Natural killer cell (primary cell): ENCODE measurements around the gene SLC25A38. TPM values are rescaled to one million over a fixed set of nuclear protein-coding genes. Genes with fewer than 3 reads are reported as not detected.

Experiments used
- ATAC-seq, 3 donors: fragments of 150-1000 bp in 2 of 3; fragments of 200-7000 bp in 1 of 3; cut with Tn5 transposase; 1 replicate in 1 of 3; 2 replicates in 2 of 3; pipeline ENCODE4 v1.10.0; 2021; ENCODE audit warnings: mild to moderate bottlenecking in 2 of 3, moderate library complexity in 2 of 3
- DNase-seq, 2 donors: peaks; one replicate each; pipeline versions ENCODE4 v3.0.0 to v3.0.0-alpha.2; 2013 to 2021; ENCODE audit warnings: mixed read lengths in 1 of 2
- H3K27ac ChIP-seq: one replicate; pipeline ENCODE4 v1.5.1; 2013; ENCODE audit warnings: mild to moderate bottlenecking, low read length
- H3K27me3 ChIP-seq: one replicate; pipeline ENCODE4 v1.6.1; 2013; ENCODE audit warnings: low read length; ENCODE audit not compliant: control insufficient read depth, insufficient read depth
- H3K36me3 ChIP-seq: one replicate; pipeline ENCODE4 v1.6.1; 2013; ENCODE audit warnings: low read length; ENCODE audit not compliant: control insufficient read depth, insufficient read depth
- H3K4me1 ChIP-seq: one replicate; pipeline ENCODE4 v1.6.1; 2013; ENCODE audit warnings: low read length; ENCODE audit not compliant: control insufficient read depth, insufficient read depth
- H3K4me3 ChIP-seq: one replicate; pipeline ENCODE4 v1.5.1; 2013; ENCODE audit warnings: low read length
- H3K9me3 ChIP-seq: one replicate; pipeline ENCODE4 v1.6.1; 2013; ENCODE audit warnings: low read length; ENCODE audit not compliant: control insufficient read depth, insufficient read depth
- H3K27ac Mint-ChIP-seq, 2 donors: one replicate each; pipeline ENCODE4 v1.8.0; 2022; ENCODE audit warnings: mild to moderate bottlenecking in 2 of 2, mixed read lengths in 2 of 2, moderate library complexity in 1 of 2
- H3K27me3 Mint-ChIP-seq, 2 donors: one replicate each; pipeline ENCODE4 v1.8.0; 2022; ENCODE audit warnings: low read depth in 2 of 2, mixed read lengths in 2 of 2
- H3K36me3 Mint-ChIP-seq: one replicate; pipeline ENCODE4 v1.8.0; 2022; ENCODE audit warnings: mixed read lengths
- H3K4me1 Mint-ChIP-seq, 2 donors: one replicate each; pipeline ENCODE4 v1.8.0; 2022; ENCODE audit warnings: mixed read lengths in 2 of 2
- H3K4me3 Mint-ChIP-seq: one replicate; pipeline ENCODE4 v1.8.0; 2022; ENCODE audit warnings: mild to moderate bottlenecking, moderate library complexity, mixed read lengths
- H3K9me3 Mint-ChIP-seq, 2 donors: one replicate each; pipeline ENCODE4 v1.8.0; 2022; ENCODE audit warnings: mixed read lengths in 2 of 2
- CTCF ChIP-seq: fragments of 200-600 bp; IDR thresholded peaks from one replicate; pipeline ENCODE4 v1.8.0; 2022; ENCODE audit warnings: antibody characterized with exemption
- WGBS: methylation state at CpG from one replicate; pipeline ENCODE4 v1.1.7; 2013; ENCODE audit warnings: missing lambda C conversion rate; ENCODE audit not compliant: insufficient coverage; 5-methylcytosine and 5-hydroxymethylcytosine counted together
- intact Hi-C: fragments of 100-400 bp; cut with micrococcal nuclease; formaldehyde crosslinking; loops from one replicate; pipeline ENCODE4 v1.14.2; 2022
- total RNA-seq, 4 donors: library from RNA; stranded (reverse); fragments of 120-200 nt in 1 of 4; gene quantifications; one replicate each; pipeline versions ENCODE4 v1.2.3 to v1.2.4, GENCODE V29; 2013 to 2022

The SLC25A38 gene
- total RNA-seq, 3 donors from 2014 or later (not counting 1 experiment from before 2014, with no cell fraction given), result 40.0 to 44.7 (median 41.7) TPM

GRCh38 chr3:39405687-39406367 lies 22.7 kb downstream of the SLC25A38 start:
- H3K36me3 ChIP-seq, result peaks cover 35% of the 10 kb centered on the region
- peaks cover 19% of the 10 kb centered on the region for H3K4me1 ChIP-seq
- no peaks in the 10 kb centered on the region for H3K27me3 ChIP-seq
- Mint-ChIP-seq H3K27me3 (no peaks in the 10 kb centered on the region), H3K36me3 (peaks cover 12% of the 10 kb centered on the region), H3K27ac (peak overlapping the region; percentile 96 to 98), H3K4me1 (peaks cover 34 to 38% of the 10 kb centered on the region in 2 donors), H3K4me3 (peak overlapping the region; percentile 96), H3K9me3 (no peaks in the 10 kb centered on the region)
- no peaks in the 10 kb centered on the region for H3K9me3 ChIP-seq
- no peak for TF ChIP-seq CTCF
- peak overlapping the region; percentile 71 for H3K27ac ChIP-seq
- WGBS, result 71% methylated on average over 11 of the region's 13 CpGs
- DNase-seq (no peak), ATAC-seq (no peak)
- intact Hi-C loops, result loop anchor here (1.0 to 5.0 kb wide), 2 partner anchors 22 to 354 kb away; partner anchors contain the start of genes SCN11A and WDR48
- H3K4me3 ChIP-seq, result peak overlapping the region; percentile 55

- no peaks in the 10 kb centered on the region for H3K27me3 ChIP-seq
- H3K27ac Mint-ChIP-seq, result peak within 1 kb of the TSS; percentile 96 to 98
- H3K9me3 Mint-ChIP-seq, result no peaks in the 10 kb centered on the region
- peak; percentile 86 to 98 for DNase-seq
- peak within 1 kb of the TSS; percentile 55 for H3K4me3 ChIP-seq
- H3K9me3 ChIP-seq, result no peaks in the 10 kb centered on the region
- ATAC-seq, result peak; percentile 87 to 96 (median 91)
- peak within 1 kb of the TSS; percentile 71 for H3K27ac ChIP-seq
- H3K4me3 Mint-ChIP-seq, result peak within 1 kb of the TSS; percentile 96
- intact Hi-C loops, result loop anchor here (1.0 to 5.0 kb wide), 2 partner anchors 22 to 354 kb away; partner anchors contain the start of genes SCN11A and WDR48
- peaks cover 36% of the 10 kb centered on the region for H3K36me3 ChIP-seq
- peaks cover 19% of the 10 kb centered on the region for H3K4me1 ChIP-seq
- no peaks in the 10 kb centered on the region for H3K27me3 Mint-ChIP-seq
- TF ChIP-seq CTCF, result peak; percentile 38
- H3K4me1 Mint-ChIP-seq, result peaks cover 40 to 43% of the 10 kb centered on the region in 2 donors
- under 1% methylated on average over 63 of the region's 63 CpGs for WGBS
- peaks cover 12% of the 10 kb centered on the region for H3K36me3 Mint-ChIP-seq
These were observed 23.4 kb downstream of the SLC25A38 start, which contains the start of gene RPSA for GRCh38 chr3:39406368-39407258. Gene RPSA, plus strand, starts transcription at chr3:39406720. Its CDS starts 934 bp downstream, at chr3:39407654.

GRCh38 chr3:39407259-39407629 lies 24.1 kb downstream of the SLC25A38 start:
- Mint-ChIP-seq H3K27me3 (no peaks in the 10 kb centered on the region), H3K4me3 (peak overlapping the region; percentile 96), H3K4me1 (peaks cover 41 to 43% of the 10 kb centered on the region in 2 donors), H3K36me3 (peaks cover 13% of the 10 kb centered on the region), H3K27ac (peak overlapping the region; percentile 96 to 98), H3K9me3 (no peaks in the 10 kb centered on the region)
- Histone ChIP-seq H3K36me3 (peaks cover 40% of the 10 kb centered on the region), H3K4me3 (peak overlapping the region; percentile 55), H3K27ac (peak overlapping the region; percentile 71), H3K4me1 (peaks cover 19% of the 10 kb centered on the region), H3K27me3 (no peaks in the 10 kb centered on the region), H3K9me3 (no peaks in the 10 kb centered on the region)
- 14% methylated on average over 9 of the region's 9 CpGs for WGBS
- no peak for ATAC-seq
- TF ChIP-seq CTCF, result no peak
- intact Hi-C loops, result loop anchor here (5.0 kb wide), 1 partner anchor 355 kb away; the partner anchor contains the start of genes SCN11A and WDR48
- DNase-seq, result peak in 1 of 2 donors; percentile 29
